Fibroblast of skin of left biceps (primary cell): ENCODE data around the gene FALEC.
A peak's percentile ranks its signal among the peaks of the same experiment; 100 is the strongest.
"Not testable (repeated sequence)": the region's sequence is repeated elsewhere in the genome, so short reads cannot be mapped to it uniquely, and the experiment has no call there.

ENCODE experiments used
- DNase-seq, 2 experiments: peaks; one replicate each; pipeline ENCODE4 v3.0.0-alpha.2; 2013; ENCODE audit warnings: low read depth in 2 of 2

Gene FALEC

GRCh38 chr1:150574260-150575071 is 58.9 kb downstream of the FALEC start:
- DNase-seq, result no peak

DNA sequence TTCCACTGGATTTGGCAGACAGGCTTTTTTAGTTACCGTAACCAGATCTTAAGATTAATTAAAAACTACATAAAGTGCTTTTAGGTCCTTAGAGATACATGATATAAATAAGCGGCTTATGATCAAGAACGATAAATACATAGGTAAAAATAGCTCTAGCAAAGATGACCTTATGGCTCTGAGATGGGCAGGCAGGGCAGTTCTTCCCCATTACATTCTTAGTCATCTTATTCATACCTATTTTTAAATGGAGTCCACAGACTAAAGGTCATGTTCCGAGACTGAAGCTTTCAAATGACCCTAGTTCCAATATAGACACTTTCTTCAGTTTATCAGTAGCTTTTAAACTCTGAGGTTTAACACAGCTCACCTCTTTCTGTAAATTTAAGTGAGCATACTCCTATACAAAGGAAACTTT is 59.5 kb downstream of the FALEC start:
- no peak for DNase-seq

GRCh38 chr1:150575518-150576366 is 60.2 kb downstream of the FALEC start:
- no peak for DNase-seq

GRCh38 chr1:150576367-150576711 is 60.8 kb downstream of the FALEC start:
- DNase-seq, result no peak

- no peak for DNase-seq
Observed at GRCh38 chr1:150576794-150577556, 61.4 kb downstream of the FALEC start.

- no peak for DNase-seq
Observed at GRCh38 chr1:150577557-150578271, 62.2 kb downstream of the FALEC start.

DNA sequence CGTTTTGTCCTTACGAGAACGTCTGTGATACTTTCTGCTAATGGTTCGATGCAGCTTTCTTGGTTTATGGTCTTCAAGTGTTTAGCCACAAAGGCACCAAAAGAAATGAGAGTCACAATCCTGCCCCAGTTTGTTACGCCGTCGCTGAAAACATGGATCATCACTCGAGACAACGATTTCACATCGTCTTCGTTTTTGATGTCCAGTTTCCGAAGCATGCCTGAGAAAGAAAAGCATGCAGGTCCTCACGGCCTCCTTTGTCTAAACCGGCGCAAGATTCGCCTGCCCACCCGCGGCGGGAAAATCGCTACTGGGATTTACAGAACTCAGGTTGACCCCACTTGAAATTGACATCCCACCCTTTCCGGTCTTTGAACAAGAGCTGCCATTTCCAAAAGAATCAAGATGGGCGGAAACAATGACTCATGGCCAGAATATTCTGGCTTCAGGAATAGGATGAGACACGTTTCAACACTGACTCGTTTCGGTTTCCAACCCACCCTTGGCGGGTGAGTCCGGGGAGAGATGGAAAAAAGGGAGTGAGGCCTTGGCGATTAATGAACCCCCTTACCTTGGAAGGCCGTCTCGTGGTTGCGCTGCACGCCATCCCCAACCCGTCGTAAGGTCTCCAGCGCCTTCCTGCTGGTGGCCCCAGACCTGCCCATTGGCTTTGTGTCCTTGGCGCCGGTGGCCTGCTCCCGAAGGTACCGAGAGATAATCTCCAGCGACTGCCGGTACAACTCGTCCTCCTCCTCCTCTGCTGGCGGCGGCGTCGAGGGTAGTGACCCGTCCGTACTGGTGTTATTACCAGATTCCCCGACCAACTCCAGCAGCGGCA is 62.9 kb downstream of the FALEC start:
- DNase-seq, result peak; percentile 79 to 82

DNA sequence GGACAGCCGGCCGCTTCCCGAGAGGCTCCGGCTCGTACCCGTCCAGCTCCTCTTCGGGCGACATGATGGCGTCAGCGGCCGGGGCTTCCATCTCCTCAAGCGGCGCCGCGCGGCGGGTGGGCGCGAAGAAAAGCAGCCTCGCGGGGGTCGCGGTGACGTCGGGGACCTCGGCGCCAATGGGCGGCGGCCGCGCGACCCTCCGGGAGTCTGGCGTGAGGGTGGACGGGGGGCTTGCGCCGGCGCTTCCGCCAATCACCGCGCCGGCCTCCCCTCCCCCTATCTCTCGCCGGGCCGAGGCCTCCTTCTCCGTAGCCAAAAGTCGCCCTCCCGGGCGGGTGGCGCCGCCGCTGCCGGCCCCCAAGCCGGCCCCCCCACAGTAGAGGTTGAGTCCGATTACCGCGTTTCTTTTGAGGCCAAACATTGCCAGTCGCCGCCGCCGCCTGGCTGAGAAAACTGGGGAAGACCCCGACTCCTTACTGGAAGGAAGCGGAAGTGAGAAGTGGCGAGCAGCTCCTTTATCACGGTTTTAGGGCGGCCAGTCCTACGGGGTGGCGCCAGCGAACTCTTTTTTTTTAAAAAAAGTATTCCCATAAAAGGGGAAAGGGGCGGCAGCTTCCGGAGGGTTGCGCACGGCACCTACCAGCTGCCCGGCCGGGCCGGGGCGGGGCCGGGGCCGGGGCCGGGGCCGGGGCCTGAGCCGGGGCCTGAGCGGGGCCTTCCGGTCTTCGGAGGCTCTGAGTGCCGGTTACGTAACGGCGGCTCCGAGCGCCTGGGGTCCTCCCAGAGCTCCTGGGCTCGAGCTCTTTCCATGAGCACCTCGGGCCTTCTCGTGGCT is 63.8 kb downstream of the FALEC start, which contains the start of gene MCL1:
MCL1 (minus strand) TSS at position 501 of the 835 bp plus-strand sequence; CDS start at position 421, 80 bp downstream.
- DNase-seq, result peak; percentile 92 to 94

DNA sequence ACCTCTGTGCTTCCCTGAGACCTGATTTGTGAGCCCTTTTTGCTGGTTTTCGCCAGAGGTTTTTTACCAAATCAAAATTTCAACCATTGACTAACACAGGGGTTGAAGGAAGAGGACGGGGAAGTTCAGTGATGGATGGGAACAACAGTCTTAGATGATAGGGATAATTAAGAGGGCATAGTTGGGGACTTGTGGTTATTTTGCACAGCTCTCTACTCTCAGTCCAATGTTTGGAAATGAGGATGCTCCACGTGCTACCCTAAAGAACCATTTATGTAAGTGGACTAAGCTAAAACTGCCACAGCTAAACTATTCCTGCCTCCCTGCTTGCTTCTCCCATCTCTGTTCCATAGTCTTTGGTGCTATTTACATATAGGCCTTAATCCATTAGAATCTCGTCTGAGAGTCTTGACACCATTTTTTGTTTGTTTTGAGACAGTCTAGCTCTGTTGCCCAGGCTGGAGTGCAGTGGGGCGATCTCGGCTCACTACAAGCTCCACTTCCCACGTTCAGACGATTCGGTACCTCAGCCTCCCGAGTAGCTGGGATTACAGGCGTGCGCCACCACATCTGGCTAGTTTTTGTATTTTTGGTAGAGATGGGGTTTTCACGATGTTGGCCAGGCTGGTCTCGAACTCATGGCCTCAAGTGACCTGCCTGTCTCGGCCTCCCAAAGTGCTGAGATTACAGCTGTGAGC is 64.5 kb downstream of the FALEC start:
- no peak for DNase-seq

GRCh38 chr1:150580966-150581365 is 65.4 kb downstream of the FALEC start:
- DNase-seq, result not testable (repeated sequence)

GRCh38 chr1:150581437-150581836 is 65.9 kb downstream of the FALEC start:
- DNase-seq, result not testable (repeated sequence)

DNA sequence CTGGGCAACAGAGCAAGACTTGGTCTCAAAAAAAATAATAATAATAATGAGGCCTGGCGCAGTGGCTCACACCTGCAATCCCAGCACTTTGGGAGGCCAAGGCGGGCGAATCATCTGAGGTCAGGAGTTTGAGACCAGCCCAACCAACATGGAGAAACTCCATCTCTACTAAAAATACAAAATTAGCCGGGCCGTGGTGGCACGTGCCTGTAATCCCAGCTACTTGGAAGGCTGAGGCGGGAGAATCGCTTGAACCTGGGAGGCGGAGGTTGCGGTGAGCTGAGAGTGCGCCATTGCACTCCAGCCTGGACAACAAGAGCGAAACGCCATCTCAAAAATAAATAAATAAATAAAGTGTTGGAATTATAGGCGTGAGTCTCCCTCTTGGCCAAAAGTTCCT is 66.4 kb downstream of the FALEC start:
- DNase-seq, result not testable (repeated sequence)

DNA sequence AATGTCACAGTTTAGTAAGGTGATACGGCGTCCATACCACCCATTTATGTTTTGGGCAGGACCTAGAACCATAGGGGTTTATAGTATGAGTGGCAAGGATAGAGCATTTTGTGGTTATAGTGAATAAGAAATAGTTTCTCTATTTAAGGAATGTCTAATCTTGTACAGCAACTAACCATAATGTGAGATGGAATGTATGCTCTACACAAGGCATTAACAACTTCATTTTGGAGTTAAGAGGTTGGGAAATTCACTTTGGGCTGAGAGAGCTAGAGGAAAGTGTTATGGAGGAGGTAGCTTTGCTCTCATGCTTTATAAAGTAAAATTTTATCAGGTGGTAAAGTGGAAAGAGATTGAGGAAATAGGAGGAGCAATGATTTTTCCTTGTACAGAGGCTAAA is 66.8 kb downstream of the FALEC start:
- DNase-seq, result no peak
